Breast epithelium (tissue), 3 donors: ENCODE results near the gene LDLRAD4.

Experiments
- POLR2A ChIP-seq: fragments of 450-650 bp; IDR thresholded peaks from one replicate; pipeline ENCODE4 v1.6.1; 2016; ENCODE audit warnings: antibody characterized with exemption, mild to moderate bottlenecking, moderate library complexity
- POLR2AphosphoS5 ChIP-seq, 3 donors: sonication (generic); formaldehyde crosslinking; IDR thresholded peaks; one replicate each; pipeline ENCODE4 v1.6.1; 2017; ENCODE audit warnings: antibody characterized with exemption in 3 of 3
- TF ChIP-seq, protein P1 (sequence below), 3 donors: fragments of 450-650 bp; IDR thresholded peaks; one replicate each; pipeline ENCODE4 v1.5.1; 2016 to 2017; ENCODE audit warnings: antibody characterized with exemption in 3 of 3, mild to moderate bottlenecking in 3 of 3, moderate library complexity in 3 of 3

GRCh38 chr18:13266218-13267100, 47.9 kb downstream of the LDLRAD4 start:
- TF ChIP-seq, protein P1, sequence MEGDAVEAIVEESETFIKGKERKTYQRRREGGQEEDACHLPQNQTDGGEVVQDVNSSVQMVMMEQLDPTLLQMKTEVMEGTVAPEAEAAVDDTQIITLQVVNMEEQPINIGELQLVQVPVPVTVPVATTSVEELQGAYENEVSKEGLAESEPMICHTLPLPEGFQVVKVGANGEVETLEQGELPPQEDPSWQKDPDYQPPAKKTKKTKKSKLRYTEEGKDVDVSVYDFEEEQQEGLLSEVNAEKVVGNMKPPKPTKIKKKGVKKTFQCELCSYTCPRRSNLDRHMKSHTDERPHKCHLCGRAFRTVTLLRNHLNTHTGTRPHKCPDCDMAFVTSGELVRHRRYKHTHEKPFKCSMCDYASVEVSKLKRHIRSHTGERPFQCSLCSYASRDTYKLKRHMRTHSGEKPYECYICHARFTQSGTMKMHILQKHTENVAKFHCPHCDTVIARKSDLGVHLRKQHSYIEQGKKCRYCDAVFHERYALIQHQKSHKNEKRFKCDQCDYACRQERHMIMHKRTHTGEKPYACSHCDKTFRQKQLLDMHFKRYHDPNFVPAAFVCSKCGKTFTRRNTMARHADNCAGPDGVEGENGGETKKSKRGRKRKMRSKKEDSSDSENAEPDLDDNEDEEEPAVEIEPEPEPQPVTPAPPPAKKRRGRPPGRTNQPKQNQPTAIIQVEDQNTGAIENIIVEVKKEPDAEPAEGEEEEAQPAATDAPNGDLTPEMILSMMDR (IDR thresholded peaks at IDR 0.05), result no peak
- TF ChIP-seq POLR2A, result no peak
- no peak for TF ChIP-seq POLR2AphosphoS5 (IDR thresholded peaks at IDR 0.05)
